ENCODE data around the gene RELL2.

The RELL2 gene

DNA sequence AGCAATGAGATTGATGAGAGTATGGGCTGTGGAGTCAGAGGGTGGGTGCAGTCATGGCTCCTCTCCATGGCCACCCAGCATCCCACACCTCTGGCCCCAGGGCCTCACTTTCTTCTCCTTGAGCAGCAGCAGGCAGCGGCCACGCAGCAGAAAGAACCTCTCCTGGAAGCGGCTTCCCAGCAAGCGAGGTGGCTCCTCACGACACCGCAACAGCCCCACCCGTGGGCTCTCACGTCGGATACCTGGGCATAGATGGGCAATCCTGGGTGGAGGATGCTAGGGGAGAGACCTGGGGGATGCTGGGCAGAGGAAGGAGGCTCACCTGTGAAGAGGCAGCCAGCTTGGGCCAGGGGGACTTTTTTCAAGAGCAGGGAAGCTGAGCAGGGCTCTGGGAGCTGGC lies 19.6 kb downstream of the RELL2 start:
- no peak for DNase-seq (ENCODE audit: extremely low spot score)
- TF ChIP-seq CTCF (IDR thresholded peaks at IDR 0.05; ENCODE audit: control extremely low read depth, extremely low read depth, low read depth, missing control alignments), result no peak
- CTCF ChIA-PET, result interaction anchor here (0.7 to 4.8 kb wide), 3 partner anchors 8 to 305 kb away, joined by 3 to 20 read pairs (median 5); no protein-coding TSS in a partner anchor
- POLR2A ChIA-PET, result no interaction called here

DNA sequence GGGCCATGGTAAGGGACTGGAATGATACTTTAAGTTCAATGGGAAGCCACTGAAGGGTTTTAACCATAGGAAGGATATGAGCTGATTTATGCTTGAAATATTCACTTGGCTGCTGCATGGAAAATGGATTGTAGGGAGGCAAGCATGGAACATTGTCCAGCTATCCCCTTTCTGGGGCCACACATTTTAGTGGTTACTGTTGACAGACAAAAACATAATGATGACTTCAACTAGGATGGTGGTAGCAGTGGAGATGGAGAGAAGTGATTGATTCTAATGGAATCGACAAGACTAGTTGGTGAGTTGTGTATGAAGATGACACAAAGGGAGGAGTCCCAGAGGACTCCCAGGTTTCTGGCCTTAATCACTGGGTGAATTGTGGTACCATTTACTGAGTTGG lies 20.6 kb downstream of the RELL2 start:
- CTCF ChIA-PET, result interaction anchor here (1.1 to 4.8 kb wide), 10 partner anchors 7 to 303 kb away, joined by 3 to 20 read pairs (median 4); partner anchors contain the start of gene DIAPH1
- no peak for DNase-seq (ENCODE audit: extremely low spot score)
- no peak for TF ChIP-seq CTCF (IDR thresholded peaks at IDR 0.05; ENCODE audit: control extremely low read depth, extremely low read depth, low read depth, missing control alignments)
- POLR2A ChIA-PET, result no interaction called here

DNA sequence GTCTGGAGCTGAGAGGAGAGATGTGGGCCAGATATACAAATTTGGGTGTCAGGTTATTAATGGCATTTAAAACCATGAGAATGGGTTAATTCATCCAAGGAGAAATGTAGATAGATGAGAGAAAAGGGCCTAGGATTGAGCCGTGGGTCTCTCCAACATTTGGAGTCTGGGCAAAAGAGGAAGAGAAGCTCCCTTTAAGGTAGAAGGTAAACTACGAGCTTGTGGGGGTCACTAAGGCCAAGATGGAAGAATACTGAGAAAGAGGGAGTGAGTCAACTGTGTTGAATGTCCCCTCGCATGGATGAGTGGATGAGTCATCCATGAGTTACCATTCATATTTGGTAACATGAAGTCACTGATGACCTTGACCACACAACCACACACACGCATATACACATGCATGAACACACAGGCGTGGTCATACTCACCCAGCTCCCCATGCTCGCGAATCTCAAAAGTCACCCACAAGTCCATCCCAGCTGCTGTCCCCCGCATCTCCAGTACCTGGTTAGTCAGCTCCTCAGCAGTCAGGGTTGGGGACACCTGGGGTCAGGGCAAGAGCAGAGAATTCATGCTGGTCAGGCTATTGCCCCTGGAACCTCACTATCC lies 21.2 kb downstream of the RELL2 start:
- POLR2A ChIA-PET, result no interaction called here
- TF ChIP-seq CTCF (IDR thresholded peaks at IDR 0.05; ENCODE audit: control extremely low read depth, extremely low read depth, low read depth, missing control alignments), result no peak
- CTCF ChIA-PET, result interaction anchor here (1.1 to 4.8 kb wide), 13 partner anchors 8 to 302 kb away, joined by 3 to 20 read pairs (median 7); partner anchors contain the start of gene DIAPH1
- DNase-seq (ENCODE audit: extremely low spot score), result peak; percentile 56

- DNase-seq (ENCODE audit: extremely low spot score), result no peak
- ChIA-PET POLR2A (no interaction called here), CTCF (interaction anchor here (1.5 kb wide), 1 partner anchor 11 kb away, joined by 7 read pairs; no protein-coding TSS in a partner anchor)
- TF ChIP-seq CTCF (IDR thresholded peaks at IDR 0.05; ENCODE audit: control extremely low read depth, extremely low read depth, low read depth, missing control alignments), result no peak
Measured at GRCh38 chr5:141662028-141662427, 25.2 kb downstream of the RELL2 start.

DNA sequence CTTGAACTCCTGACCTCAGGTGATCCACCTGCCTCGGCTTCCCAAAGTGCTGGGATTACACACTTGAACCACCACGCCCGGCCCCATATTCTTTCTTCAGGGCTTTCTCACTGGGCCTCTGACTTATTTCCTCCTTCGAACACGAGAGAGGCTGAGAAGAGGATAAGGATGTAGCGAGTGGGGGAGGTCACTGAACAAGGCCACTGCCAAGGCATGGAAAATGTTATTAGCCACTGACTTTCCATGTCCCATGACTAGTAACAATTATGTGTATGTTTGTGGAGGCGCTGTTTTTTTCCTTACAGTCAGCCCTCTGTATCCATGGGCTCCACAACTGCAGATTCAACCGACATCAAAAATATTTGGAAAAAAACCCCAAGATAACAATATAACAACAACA lies 26.7 kb downstream of the RELL2 start:
- CTCF ChIA-PET, result interaction anchor here (0.9 to 3.0 kb wide), 10 partner anchors 9 to 299 kb away, joined by 3 to 19 read pairs (median 6); partner anchors contain the start of genes ARAP3, FCHSD1 and PCDH1
- no peak for DNase-seq (ENCODE audit: extremely low spot score)
- POLR2A ChIA-PET, result no interaction called here
- no peak for TF ChIP-seq CTCF (IDR thresholded peaks at IDR 0.05; ENCODE audit: control extremely low read depth, extremely low read depth, low read depth, missing control alignments)

- ChIA-PET POLR2A (no interaction called here), CTCF (interaction anchor here (0.6 to 3.0 kb wide), 41 partner anchors 8 to 480 kb away, joined by 3 to 30 read pairs (median 4); partner anchors contain the start of genes ARAP3, DELE1, FCHSD1 and HDAC3)
- peak; percentile 88 for DNase-seq (ENCODE audit: extremely low spot score)
- peak; percentile 86 for TF ChIP-seq CTCF (IDR thresholded peaks at IDR 0.05; ENCODE audit: control extremely low read depth, extremely low read depth, low read depth, missing control alignments)
Measured at GRCh38 chr5:141664733-141665461, 28.1 kb downstream of the RELL2 start.
